ENCODE measurements around the gene OR51B2.
"Not testable (repeated sequence)": the region's sequence is repeated elsewhere in the genome, so short reads cannot be mapped to it uniquely, and the experiment has no call there.

Gene OR51B2

DNA sequence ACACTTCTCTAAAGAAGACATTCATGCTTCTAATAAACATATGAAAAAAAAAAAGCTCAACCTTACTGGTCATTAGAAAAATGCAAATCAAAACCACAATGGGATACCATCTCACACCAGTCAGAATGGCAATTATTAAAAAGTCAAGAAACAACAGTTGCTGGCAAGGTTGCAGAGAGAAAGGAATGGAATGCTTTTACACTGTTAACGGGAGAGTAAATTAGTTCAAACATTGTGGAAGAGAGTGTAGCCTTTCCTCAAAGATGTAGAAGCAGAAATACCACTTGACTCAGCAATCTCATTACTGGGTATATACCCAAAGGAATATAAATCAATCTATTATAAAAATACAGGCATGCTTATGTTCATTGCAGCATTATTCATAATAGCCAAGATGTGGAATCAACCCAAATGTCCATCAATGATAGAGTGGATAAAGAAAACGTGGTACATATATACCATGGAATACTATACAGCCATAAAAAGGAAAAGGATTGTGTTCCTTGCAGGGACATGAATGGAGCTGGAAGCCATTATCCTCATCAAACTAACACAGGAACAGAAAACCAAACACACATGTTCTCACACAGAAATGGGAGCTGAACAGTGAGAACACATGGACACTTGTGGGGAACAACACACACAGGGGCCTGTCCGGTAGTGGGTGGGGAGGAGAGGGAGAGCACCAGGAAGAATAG lies 10.6 kb downstream of the OR51B2 start:
- not testable (repeated sequence) for DNase-seq (ENCODE audit: low spot score)

DNA sequence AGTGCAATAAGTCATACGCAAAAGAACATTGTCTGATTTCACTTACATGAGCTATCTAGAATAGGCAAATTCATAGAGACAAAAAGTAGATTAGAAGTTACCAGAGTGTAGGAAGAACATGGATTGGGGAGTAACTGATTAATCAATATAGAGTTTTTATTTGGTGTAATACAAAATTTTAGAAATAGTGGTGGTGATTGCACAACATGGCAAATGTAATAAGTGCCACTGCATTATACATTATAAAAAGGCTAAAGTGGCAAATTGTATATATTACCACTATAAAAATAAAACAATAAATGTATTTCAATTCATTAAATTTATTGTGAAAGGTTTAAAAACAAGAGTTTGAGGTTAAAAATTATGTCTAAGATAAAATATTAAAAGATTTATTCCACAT lies 13.7 kb downstream of the OR51B2 start:
- no peak for DNase-seq (ENCODE audit: low spot score)

DNA sequence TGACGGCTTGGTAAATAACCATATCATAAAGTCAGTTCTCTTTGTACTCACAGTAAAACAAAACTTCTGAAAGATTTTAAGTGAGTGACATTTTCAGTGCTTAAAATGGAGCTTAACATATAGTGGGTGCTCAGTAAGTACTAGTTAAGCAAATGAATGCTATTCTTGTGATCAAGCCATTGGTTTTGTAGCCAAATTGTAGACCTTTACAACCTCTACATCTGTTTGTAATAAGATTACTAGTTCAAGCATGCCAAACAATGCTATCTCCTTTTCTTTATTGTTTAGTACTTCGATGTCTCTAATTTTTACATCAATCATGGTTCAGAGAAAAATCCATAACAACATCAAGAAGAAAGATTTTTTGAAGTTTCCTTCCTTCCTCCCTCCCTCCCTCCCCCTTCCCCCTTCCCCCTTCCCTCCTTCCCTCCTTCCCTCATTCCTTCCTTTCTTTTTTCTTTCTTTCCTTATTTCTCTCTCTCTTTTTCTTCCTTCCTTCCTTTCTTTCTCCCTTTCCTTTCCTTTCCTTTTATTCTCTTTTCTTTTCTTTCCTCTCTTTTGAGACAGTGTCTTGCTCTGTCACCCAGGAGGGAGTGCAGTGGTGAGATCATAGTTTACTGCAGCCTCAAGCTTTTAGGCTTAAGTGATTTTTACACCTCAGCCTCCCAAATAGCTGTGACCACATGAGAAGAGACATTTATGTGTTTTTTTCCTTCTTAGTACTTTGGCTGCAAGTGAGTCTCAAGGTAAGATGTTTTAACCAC lies 16.7 kb downstream of the OR51B2 start:
- DNase-seq (ENCODE audit: low spot score), result no peak

DNA sequence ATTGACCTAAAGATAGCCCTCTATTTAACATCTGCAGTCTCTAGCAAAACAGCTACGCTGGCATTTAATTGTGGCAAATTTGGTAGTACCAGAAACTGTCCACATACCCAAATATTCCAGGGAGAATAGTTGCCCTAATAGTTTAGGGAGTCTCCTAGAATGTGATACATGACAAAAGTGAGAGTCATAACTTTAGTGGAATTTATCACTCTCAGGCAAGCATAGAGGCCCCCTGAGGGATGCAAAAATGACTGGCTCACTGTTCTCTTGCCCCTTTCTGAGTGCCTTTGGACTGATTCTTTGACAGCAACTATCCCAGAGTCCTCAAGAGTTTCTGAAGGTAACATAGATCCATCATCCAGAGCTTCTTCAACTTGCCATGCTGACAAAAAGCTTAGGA lies 20.1 kb downstream of the OR51B2 start:
- DNase-seq (ENCODE audit: low spot score), result no peak

DNA sequence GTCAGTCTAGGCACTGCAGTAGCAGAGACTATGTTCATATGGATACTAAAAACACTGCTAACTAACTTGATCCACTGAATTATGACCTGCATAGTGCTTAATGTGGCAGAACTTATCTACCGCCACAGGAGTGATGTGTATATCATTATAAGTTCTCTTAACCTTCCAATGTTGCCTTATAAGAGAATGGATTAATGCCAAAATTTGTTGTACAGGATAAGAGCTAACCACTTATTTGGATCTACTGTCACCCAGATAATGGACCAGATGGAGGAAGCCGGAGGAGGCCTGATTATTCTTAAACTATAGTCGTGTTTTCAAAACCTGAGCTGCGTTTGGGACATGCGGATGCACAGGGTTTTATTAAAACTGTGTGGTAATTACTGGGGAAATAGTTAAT lies 20.5 kb downstream of the OR51B2 start:
- DNase-seq (ENCODE audit: low spot score), result no peak

DNA sequence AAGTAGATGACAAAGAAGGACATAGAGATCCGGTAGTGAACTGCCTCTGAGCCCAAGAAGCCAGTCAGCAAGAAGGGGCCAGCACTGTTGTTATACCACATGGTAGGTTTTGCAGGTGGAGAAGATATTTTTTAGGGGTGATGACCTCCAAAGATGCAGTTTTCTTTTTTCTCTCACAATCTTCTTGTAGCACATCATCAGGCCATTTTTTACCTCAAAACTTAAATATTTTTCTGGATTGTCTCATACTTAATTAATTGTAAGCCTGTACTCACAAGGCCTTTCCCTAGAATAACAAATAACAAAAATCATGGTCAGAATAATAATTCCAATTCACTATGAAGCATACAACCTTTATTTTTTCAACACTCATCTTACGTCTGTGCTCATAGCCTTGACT lies 22.3 kb downstream of the OR51B2 start, which contains the start of gene OR51B4:
Gene OR51B4, minus strand, starts transcription at position 101 of the 400 bp plus-strand sequence. Its CDS starts 0 bp downstream, at position 101.
- no peak for DNase-seq (ENCODE audit: low spot score)

DNA sequence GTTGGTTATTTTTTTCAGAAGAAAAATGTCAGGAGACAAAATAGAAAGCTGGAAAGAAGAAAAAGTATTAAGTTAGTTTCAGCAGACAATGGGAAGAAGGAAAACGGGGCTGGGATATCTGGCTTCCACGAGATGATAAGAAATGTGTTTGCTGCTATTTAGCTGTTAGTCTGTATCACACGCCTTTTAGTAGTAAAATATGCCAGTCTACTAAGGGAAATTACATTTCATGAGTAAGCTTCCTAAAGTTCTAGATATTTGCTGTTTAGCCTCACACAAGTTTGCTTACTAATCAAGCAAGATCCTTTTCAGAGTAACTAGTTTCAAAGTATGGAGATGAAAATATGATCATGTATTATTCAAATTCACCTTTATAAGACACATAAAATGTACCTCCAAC lies 23.8 kb downstream of the OR51B2 start:
- DNase-seq (ENCODE audit: low spot score), result no peak

DNA sequence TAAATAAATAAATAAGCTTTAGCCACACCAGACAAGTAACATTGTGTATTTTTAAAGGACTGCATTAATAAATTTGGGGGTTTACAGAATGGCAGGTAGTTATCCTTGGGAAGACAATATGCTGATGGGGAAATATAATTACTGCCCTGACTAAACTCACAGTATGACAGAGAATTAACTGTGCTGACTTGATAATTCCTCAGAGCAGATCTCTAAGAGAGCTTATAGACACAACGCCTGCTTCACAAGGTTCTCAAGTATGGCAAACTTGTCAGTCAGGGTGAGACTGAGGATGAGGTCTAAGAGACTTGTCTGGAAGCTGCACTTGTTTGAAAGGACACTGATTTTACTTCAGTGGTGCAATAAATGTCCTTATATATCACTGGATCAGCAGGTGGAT lies 25.6 kb downstream of the OR51B2 start:
- no peak for DNase-seq (ENCODE audit: low spot score)

DNA sequence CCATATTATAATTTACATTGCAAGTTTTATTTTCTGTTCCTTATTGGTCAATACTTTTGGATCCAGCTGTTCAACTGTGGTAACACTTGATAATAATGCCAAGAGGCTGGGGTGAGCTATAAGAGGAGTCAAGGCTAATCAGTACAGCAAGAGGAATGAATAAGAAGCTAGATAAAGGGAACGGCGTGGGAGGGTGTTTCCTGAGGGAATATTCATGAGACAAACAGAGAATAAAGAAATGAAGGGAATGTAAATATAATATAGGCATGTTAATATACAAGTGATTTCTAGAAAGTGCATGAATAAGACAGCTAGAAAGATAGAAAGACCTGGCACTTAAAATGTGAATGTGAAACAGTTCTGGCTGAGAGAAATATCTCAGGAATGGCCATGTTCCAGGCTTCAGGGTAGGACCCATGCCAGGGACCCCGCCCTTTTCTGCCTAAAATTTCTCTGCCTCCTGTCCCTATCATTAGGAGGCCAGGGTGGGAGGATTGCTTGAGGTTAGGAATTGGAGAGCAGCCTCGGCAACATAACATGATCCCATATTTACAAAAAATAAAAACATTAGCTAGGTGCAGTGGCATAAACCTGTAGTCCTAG lies 26.3 kb downstream of the OR51B2 start:
- DNase-seq (ENCODE audit: low spot score), result no peak

DNA sequence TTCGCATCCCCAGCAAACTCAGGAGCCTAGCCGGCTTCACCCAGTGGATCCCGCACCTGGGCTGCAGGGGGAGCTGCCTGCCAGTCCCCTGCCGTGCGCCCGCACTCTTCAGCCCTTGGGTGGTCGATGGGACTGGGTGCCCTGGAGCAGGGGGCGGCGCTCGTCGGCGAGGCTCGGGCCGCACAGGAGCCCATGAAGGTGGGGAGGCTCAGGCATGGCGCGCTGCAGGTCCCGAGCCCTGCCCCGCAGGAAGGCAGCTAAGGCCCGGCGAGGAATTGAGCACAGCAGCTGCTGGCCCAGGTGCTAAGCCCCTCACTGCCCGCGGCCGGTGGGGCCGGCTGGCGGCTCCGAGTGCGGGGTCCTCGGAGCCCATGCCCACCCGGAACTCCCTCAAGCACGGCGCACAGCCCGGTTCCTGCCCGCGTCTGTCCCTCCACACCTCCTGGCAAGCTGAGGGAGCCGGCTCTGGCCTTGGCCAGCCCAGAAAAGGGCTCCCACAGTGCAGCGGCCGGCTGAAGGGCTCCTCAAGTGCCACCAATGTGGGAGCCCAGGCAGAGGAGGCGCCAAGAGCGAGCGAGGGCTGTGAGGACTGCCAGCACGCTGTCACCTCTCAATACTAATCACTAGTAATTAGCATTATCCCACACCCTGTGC lies 29.6 kb downstream of the OR51B2 start:
- DNase-seq (ENCODE audit: low spot score), result not testable (repeated sequence)

DNA sequence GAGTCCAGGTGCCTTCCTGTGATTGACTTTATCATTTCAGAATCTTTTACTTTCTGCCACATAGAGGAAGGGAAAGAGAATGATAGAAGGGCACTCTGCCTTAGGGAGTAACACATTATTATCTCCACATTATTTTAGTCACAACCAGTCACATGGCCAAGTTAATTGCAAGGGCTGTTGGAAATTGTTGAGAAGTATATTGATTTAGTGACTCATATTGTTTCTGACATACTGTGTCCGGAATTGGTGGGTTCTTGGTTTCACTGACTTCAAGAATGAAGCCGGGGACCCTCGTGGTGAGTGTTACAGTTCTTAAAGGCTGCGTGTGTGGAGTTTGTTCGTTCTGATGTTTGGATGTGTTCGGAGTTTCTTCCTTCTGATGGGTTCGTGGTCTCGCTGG lies 31.1 kb downstream of the OR51B2 start:
- no peak for DNase-seq (ENCODE audit: low spot score)

DNA sequence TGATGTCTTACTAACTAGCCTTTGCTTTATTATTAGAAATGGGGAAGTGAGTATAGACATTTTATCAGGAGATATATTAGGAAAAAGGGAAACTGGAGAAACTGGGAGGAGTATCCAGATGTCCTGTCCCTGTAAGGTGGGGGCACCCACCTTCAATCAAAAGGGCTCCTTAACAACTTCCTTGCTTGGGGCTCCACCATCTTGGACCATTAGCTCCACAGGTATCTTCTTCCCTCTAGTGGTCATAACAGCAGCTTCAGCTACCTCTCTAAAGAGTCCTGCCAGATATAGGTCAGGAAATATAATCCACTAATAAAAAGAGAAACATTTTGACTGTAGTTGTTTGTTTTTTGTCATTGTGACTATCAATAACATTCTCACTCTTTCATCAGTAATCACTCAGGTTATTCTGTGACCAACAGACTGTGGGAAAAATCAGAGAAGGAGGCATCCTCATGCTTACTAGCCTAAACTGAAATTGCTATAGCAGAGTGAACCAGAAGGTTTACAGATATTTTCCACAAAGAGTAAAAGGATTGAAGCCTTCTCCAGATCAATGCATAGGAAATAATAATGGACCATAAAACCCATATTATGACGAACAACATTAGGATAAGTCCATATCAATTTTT lies 32.8 kb downstream of the OR51B2 start:
- no peak for DNase-seq (ENCODE audit: low spot score)

DNA sequence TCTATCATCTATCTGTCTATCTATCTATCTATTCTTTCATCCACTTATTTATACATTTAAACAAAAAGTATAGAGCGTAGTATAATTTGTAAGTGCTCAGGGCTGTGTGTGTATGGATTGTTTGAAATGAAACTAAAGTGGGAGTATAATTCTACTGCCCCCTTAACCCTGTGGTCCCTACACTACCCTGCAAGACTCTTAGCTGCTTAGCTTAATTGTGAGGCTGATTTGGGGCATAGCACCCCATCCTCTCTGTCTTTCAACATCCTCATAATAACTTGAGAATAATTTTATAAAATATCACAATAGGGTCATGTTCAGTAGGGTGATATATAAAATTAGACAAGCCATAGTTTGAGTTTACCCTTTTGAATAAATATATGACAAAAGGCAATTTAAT lies 34.0 kb downstream of the OR51B2 start:
- no peak for DNase-seq (ENCODE audit: low spot score)

DNA sequence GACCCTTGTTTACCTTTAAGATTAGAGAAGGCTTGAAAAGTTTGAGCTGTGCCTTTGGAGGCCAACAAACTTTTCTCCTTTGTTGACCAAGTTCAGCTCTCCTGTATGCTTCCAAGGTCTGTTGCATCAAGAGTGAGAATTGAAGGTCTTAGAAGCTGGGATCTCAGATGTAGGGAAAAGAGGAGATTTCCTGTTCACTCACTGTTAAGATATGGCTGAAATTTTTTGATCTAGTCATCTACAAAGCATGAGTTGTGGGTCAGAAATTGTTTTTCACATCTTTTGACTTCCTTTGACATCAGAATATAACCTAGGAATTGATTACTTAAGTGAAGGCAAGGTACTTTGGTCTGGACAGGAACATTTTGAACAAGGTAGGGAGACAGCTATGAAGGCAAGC lies 34.4 kb downstream of the OR51B2 start:
- no peak for DNase-seq (ENCODE audit: low spot score)

DNA sequence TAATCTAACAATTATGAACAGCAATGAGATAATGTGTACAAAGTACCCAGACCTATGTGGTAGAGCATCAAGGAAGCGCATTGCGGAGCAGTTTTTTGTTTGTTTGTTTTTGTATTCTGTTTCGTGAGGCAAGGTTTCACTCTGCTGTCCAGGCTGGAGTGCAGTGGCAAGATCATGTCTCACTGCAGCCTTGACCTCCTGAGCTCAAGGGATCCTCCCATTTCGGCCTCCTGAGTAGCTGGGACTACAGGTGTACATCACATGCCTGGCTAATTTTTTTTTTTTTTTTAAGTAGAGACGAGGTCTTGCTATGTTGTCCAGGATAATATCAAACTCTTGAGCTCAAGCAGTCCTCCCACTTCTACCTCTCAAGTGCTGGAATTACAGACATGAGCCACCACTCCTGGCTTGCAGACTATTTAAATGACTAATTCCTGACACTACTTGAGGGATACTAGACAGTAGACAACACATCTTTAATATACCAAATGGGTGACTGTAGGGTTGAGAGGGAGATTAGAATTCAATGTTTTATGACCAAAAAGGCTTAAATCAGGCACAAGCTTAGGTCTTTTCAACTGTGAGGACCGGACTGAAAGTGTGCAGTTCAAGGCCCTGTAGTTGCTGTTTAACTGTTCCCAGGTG lies 35.1 kb downstream of the OR51B2 start:
- no peak for DNase-seq (ENCODE audit: low spot score)

DNA sequence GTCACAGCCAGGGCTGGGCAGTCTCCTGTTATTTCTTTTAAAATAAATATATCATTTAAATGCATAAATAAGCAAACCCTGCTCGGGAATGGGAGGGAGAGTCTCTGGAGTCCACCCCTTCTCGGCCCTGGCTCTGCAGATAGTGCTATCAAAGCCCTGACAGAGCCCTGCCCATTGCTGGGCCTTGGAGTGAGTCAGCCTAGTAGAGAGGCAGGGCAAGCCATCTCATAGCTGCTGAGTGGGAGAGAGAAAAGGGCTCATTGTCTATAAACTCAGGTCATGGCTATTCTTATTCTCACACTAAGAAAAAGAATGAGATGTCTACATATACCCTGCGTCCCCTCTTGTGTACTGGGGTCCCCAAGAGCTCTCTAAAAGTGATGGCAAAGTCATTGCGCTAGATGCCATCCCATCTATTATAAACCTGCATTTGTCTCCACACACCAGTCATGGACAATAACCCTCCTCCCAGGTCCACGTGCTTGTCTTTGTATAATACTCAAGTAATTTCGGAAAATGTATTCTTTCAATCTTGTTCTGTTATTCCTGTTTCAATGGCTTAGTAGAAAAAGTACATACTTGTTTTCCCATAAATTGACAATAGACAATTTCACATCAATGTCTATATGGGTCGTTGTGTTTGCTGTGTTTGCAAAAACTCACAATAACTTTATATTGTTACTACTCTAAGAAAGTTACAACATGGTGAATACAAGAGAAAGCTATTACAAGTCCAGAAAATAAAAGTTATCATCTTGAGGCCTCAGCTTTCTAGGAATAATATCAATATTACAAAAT lies 35.8 kb downstream of the OR51B2 start:
- DNase-seq (ENCODE audit: low spot score), result no peak

DNA sequence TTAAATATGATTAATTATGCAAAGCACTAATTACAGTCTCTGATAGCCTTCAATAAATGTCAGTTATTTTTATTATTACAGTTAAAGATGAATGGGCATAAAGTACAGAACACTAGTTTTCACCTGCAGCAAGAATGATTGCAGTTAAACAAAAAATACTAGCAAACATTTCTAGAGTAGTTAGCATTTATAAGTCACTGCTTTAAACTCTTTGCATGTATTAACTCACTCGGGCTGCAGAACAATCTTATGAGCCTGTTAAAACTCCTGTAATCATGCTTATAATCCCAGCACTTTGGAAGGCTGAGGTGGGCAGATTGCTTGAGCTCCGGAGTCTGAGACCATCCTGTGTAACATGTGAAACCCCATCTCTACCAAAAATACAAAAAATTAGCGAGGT lies 37.2 kb downstream of the OR51B2 start:
- no peak for DNase-seq (ENCODE audit: low spot score)

DNA sequence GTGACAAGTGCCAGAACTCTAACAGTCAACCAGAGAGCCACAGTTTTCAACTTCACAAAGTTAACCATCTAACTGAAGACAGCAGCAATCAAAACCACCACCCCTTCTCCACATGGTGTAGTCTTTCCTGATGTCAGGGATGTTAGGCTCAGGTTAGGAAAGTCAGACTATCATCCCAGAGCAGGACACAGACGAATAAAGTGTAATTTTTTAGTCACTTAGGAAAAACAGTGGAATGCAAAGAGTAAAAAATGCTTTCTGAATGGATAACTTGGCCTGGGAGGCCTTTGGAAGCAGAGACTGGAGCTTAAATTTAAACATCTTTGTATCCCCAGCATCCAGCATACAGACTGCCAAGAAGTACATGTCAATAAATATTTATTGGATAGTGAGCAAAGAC lies 37.7 kb downstream of the OR51B2 start:
- no peak for DNase-seq (ENCODE audit: low spot score)

DNA sequence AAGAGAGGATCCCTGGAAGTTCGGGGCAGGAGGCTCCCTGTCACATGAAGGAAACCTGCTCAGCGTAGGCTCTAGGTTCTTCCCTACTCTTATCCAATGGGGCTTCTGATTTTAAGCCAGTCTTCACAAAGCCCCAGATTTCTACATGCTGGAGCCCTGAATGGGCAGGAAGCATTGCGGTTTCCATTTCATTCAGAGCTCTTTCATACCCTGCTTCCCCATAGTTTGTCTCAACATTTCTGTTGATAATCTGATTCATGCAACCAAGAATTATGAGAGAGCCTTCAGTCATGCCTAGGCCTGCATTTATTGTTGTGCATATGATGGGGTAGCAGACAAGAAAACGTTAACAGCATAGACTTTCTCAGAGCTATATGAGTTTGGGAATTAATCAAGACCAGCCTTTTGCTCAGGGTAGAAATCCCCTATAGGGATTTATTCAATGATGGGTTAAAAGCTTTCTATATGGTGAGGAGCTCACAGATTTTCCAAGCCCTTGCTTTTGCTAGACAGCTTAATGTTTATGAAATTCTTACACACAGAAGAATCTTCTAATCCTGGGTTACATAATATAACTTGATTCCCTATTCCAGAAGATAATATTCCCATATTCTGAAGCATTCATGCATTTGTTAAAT lies 38.3 kb downstream of the OR51B2 start:
- no peak for DNase-seq (ENCODE audit: low spot score)

DNA sequence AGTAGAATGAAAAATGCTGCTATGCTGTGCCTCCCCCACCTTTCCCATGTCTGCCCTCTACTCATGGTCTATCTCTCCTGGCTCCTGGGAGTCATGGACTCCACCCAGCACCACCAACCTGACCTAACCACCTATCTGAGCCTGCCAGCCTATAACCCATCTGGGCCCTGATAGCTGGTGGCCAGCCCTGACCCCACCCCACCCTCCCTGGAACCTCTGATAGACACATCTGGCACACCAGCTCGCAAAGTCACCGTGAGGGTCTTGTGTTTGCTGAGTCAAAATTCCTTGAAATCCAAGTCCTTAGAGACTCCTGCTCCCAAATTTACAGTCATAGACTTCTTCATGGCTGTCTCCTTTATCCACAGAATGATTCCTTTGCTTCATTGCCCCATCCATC lies 39.5 kb downstream of the OR51B2 start:
- no peak for DNase-seq (ENCODE audit: low spot score)
